T-helper 17 cell (primary cell): Measurements from ENCODE around the gene EHBP1. TPM values are rescaled to one million over a fixed set of nuclear protein-coding genes. Genes with fewer than 3 reads are reported as not detected.

Experiments
- ATAC-seq: fragments of 150-1000 bp; cut with Tn5 transposase; 2 replicates; pipeline ENCODE4 v1.10.0; 2021; ENCODE audit warnings: mild to moderate bottlenecking, moderate library complexity
- DNase-seq, 3 donors: peaks; one replicate each; pipeline versions ENCODE4 v3.0.0 to v3.0.0-alpha.2; 2020 to 2021
- H3K9me3 ChIP-seq: one replicate; pipeline ENCODE4 v1.7.0; 2013; ENCODE audit warnings: low read length, mild to moderate bottlenecking; ENCODE audit not compliant: control insufficient read depth, poor library complexity, severe bottlenecking
- H3K27ac Mint-ChIP-seq: one replicate; pipeline ENCODE4 v1.8.0; 2022; ENCODE audit warnings: mild to moderate bottlenecking, moderate library complexity, mixed read lengths
- H3K27me3 Mint-ChIP-seq: one replicate; pipeline ENCODE4 v1.8.0; 2022; ENCODE audit warnings: mixed read lengths
- H3K36me3 Mint-ChIP-seq: one replicate; pipeline ENCODE4 v1.8.0; 2022; ENCODE audit warnings: low read depth, mixed read lengths
- H3K4me1 Mint-ChIP-seq: one replicate; pipeline ENCODE4 v1.8.0; 2022; ENCODE audit warnings: mild to moderate bottlenecking, mixed read lengths
- H3K4me3 Mint-ChIP-seq: one replicate; pipeline ENCODE4 v1.8.0; 2022; ENCODE audit warnings: mild to moderate bottlenecking, moderate library complexity, mixed read lengths
- total RNA-seq, 4 donors: library from RNA in 2 of 4; stranded (reverse) in 2 of 4; gene quantifications; one replicate each; pipeline ENCODE4 v1.2.3 and lab custom pipeline; 2022 to 2026

EHBP1 gene
- total RNA-seq, 2 donors from 2014 or later: 24.5 to 28.2 TPM

GRCh38 chr2:62785810-62786597 lies 80.5 kb downstream of the EHBP1 start:
- ATAC-seq: no peak
- no peaks in the 10 kb centered on the region for H3K36me3 Mint-ChIP-seq
- H3K4me1 Mint-ChIP-seq: peaks cover 7% of the 10 kb centered on the region

GRCh38 chr2:62787386-62787785 lies 81.9 kb downstream of the EHBP1 start:
- no peak for ATAC-seq
- Mint-ChIP-seq H3K27me3 (no peaks in the 10 kb centered on the region), H3K36me3 (no peaks in the 10 kb centered on the region), H3K4me3 (no peak overlapping the region), H3K4me1 (peaks cover 7% of the 10 kb centered on the region), H3K27ac (no peak overlapping the region)
- no peaks in the 10 kb centered on the region for H3K9me3 ChIP-seq
- no peak for DNase-seq

More at GRCh38 chr2:62785810-62786597, 80.5 kb downstream of the EHBP1 start:
- Mint-ChIP-seq H3K4me3 (no peak overlapping the region), H3K27ac (no peak overlapping the region), H3K27me3 (no peaks in the 10 kb centered on the region)
- no peak for DNase-seq
- H3K9me3 ChIP-seq: no peaks in the 10 kb centered on the region

- H3K9me3 ChIP-seq: no peaks in the 10 kb centered on the region
- peaks cover 7% of the 10 kb centered on the region for H3K4me1 Mint-ChIP-seq
- DNase-seq (no peak), ATAC-seq (no peak)
- H3K27ac Mint-ChIP-seq: no peak overlapping the region
- H3K4me3 Mint-ChIP-seq: no peak overlapping the region
- no peaks in the 10 kb centered on the region for H3K27me3 Mint-ChIP-seq
- no peaks in the 10 kb centered on the region for H3K36me3 Mint-ChIP-seq
Observed at GRCh38 chr2:62789518-62789917, 84.0 kb downstream of the EHBP1 start.

GRCh38 chr2:62789918-62790317 lies 84.4 kb downstream of the EHBP1 start:
- H3K9me3 ChIP-seq: no peaks in the 10 kb centered on the region
- Mint-ChIP-seq H3K4me3 (no peak overlapping the region), H3K27me3 (no peaks in the 10 kb centered on the region), H3K27ac (no peak overlapping the region), H3K36me3 (no peaks in the 10 kb centered on the region), H3K4me1 (peaks cover 7% of the 10 kb centered on the region)
- ATAC-seq (no peak), DNase-seq (no peak)

GRCh38 chr2:62792408-62792807 lies 86.9 kb downstream of the EHBP1 start:
- H3K27ac Mint-ChIP-seq: no peak overlapping the region
- H3K36me3 Mint-ChIP-seq: no peaks in the 10 kb centered on the region
- H3K9me3 ChIP-seq: no peaks in the 10 kb centered on the region
- DNase-seq: no peak
- H3K27me3 Mint-ChIP-seq: no peaks in the 10 kb centered on the region
- H3K4me3 Mint-ChIP-seq: no peak overlapping the region
- peaks cover 3% of the 10 kb centered on the region for H3K4me1 Mint-ChIP-seq
- ATAC-seq: no peak

- no peaks in the 10 kb centered on the region for H3K36me3 Mint-ChIP-seq
- no peak overlapping the region for H3K4me3 Mint-ChIP-seq
- ATAC-seq: no peak
- DNase-seq: no peak
- no peaks in the 10 kb centered on the region for H3K27me3 Mint-ChIP-seq
- H3K4me1 Mint-ChIP-seq: peaks cover 3% of the 10 kb centered on the region
- H3K9me3 ChIP-seq: no peaks in the 10 kb centered on the region
- H3K27ac Mint-ChIP-seq: no peak overlapping the region
Observed at GRCh38 chr2:62793213-62793612, 87.7 kb downstream of the EHBP1 start.

- Mint-ChIP-seq H3K27ac (no peak overlapping the region), H3K4me1 (no peaks in the 10 kb centered on the region), H3K4me3 (no peak overlapping the region), H3K36me3 (no peaks in the 10 kb centered on the region), H3K27me3 (no peaks in the 10 kb centered on the region)
- no peak for ATAC-seq
- H3K9me3 ChIP-seq: no peaks in the 10 kb centered on the region
- no peak for DNase-seq
Observed at GRCh38 chr2:62794791-62795190, 89.3 kb downstream of the EHBP1 start.

GRCh38 chr2:62795341-62795740 lies 89.8 kb downstream of the EHBP1 start:
- H3K27me3 Mint-ChIP-seq: no peaks in the 10 kb centered on the region
- no peak overlapping the region for H3K27ac Mint-ChIP-seq
- H3K36me3 Mint-ChIP-seq: no peaks in the 10 kb centered on the region
- no peak overlapping the region for H3K4me3 Mint-ChIP-seq
- peaks cover 5% of the 10 kb centered on the region for H3K4me1 Mint-ChIP-seq
- H3K9me3 ChIP-seq: no peaks in the 10 kb centered on the region
- ATAC-seq (no peak), DNase-seq (no peak)

- H3K4me1 Mint-ChIP-seq: peaks cover 12% of the 10 kb centered on the region
- DNase-seq: no peak
- no peaks in the 10 kb centered on the region for H3K36me3 Mint-ChIP-seq
- no peaks in the 10 kb centered on the region for H3K27me3 Mint-ChIP-seq
- ATAC-seq: no peak
- H3K27ac Mint-ChIP-seq: no peak overlapping the region
- no peaks in the 10 kb centered on the region for H3K9me3 ChIP-seq
- no peak overlapping the region for H3K4me3 Mint-ChIP-seq
Observed at GRCh38 chr2:62797107-62797506, 91.6 kb downstream of the EHBP1 start.

- Mint-ChIP-seq H3K36me3 (no peaks in the 10 kb centered on the region), H3K27me3 (no peaks in the 10 kb centered on the region), H3K4me1 (peaks cover 14% of the 10 kb centered on the region), H3K4me3 (no peak overlapping the region), H3K27ac (peak overlapping the region; percentile 56)
- H3K9me3 ChIP-seq: no peaks in the 10 kb centered on the region
- no peak for ATAC-seq
- DNase-seq: no peak
Observed at GRCh38 chr2:62800618-62801017, 95.1 kb downstream of the EHBP1 start.

- DNase-seq: no peak
- no peaks in the 10 kb centered on the region for H3K36me3 Mint-ChIP-seq
- no peaks in the 10 kb centered on the region for H3K27me3 Mint-ChIP-seq
- H3K27ac Mint-ChIP-seq: peak overlapping the region; percentile 37
- peaks cover 14% of the 10 kb centered on the region for H3K4me1 Mint-ChIP-seq
- H3K9me3 ChIP-seq: no peaks in the 10 kb centered on the region
- no peak for ATAC-seq
- no peak overlapping the region for H3K4me3 Mint-ChIP-seq
Observed at GRCh38 chr2:62801110-62801509, 95.6 kb downstream of the EHBP1 start.

GRCh38 chr2:62801814-62802523 lies 96.5 kb downstream of the EHBP1 start:
- no peak for ATAC-seq
- no peaks in the 10 kb centered on the region for H3K27me3 Mint-ChIP-seq
- H3K4me1 Mint-ChIP-seq: peaks cover 14% of the 10 kb centered on the region
- no peaks in the 10 kb centered on the region for H3K36me3 Mint-ChIP-seq
- peak overlapping the region; percentile 83 for H3K4me3 Mint-ChIP-seq
- no peak for DNase-seq
- no peaks in the 10 kb centered on the region for H3K9me3 ChIP-seq
- H3K27ac Mint-ChIP-seq: peak overlapping the region; percentile 37

GRCh38 chr2:62803961-62804360 lies 98.4 kb downstream of the EHBP1 start:
- peaks cover 3% of the 10 kb centered on the region for H3K36me3 Mint-ChIP-seq
- no peaks in the 10 kb centered on the region for H3K27me3 Mint-ChIP-seq
- H3K27ac Mint-ChIP-seq: no peak overlapping the region
- ATAC-seq: no peak
- no peaks in the 10 kb centered on the region for H3K9me3 ChIP-seq
- H3K4me1 Mint-ChIP-seq: peaks cover 14% of the 10 kb centered on the region
- no peak for DNase-seq
- no peak overlapping the region for H3K4me3 Mint-ChIP-seq

- Mint-ChIP-seq H3K4me1 (peaks cover 9% of the 10 kb centered on the region), H3K36me3 (peaks cover 3% of the 10 kb centered on the region), H3K27me3 (no peaks in the 10 kb centered on the region), H3K27ac (no peak overlapping the region), H3K4me3 (no peak overlapping the region)
- no peak for DNase-seq
- no peak for ATAC-seq
- no peaks in the 10 kb centered on the region for H3K9me3 ChIP-seq
Observed at GRCh38 chr2:62806231-62806630, 100.7 kb downstream of the EHBP1 start.
